Fibroblast of peridontal ligament (primary cell): Measurements from ENCODE around the gene FGD6.
"Not testable (repeated sequence)": the region's sequence is repeated elsewhere in the genome, so short reads cannot be mapped to it uniquely, and the experiment has no call there.

Experiments
- DNase-seq: peaks from one replicate; pipeline ENCODE4 v3.0.0-alpha.2; 2010; ENCODE audit errors: extremely low read depth

The FGD6 gene

DNA sequence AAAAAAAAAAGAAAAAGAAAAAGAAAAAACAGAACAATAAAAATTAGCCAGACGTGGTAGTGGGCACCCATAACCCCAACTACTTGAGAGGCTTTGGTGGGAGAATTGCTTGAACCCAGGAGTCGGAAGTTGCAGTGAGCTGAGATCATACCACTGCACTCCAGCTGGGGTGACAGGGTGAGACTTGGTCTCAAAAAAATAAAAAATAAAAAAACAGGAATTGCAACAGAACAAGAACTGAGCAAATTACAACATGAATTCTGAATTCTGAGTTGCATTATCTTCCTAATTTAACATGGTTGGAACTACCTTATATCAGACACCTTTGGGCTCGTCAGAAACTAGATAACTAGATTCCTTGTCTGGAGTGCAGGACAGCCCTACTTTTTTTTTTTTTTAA lies 90.5 kb downstream of the FGD6 start:
- DNase-seq = no peak

DNA sequence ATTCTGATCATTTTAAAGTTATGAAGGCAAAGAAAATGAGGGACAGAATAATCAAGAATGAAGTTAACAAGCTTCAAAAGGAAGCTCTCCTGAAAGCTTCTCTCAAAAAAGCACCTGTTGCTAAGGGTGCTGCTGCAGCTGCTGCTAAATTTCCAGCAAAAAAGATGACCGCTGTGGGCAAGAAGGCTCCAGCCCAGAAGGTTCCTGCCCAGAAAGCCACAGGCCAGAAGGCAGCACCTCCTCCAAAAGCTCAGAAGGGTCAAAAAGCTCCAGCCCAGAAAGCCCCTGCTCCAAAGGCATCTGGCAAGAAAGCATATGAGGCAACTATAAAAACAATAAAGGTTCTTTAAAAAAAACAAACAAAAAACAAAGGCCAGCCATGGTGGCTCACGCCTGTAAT lies 91.2 kb downstream of the FGD6 start:
- DNase-seq = no peak

DNA sequence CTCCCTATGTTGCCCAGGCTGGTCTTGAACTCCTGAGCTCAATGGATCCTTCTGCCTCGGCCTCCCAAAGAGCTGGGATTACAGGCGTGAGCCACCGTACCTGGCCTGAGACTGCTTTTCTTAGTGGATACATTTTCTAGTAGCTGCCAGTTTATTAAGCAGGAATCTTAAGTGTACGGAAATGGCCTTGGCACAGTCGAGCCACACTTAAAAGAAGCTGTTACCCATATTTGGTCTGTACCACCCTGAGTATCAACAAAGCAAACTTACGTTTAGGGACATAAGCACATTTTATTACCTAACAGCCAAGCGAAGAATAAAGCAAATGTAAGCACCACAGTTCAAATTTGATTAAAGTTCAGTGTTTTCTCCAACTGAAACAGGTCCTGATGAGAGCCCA lies 93.2 kb downstream of the FGD6 start:
- no peak for DNase-seq

DNA sequence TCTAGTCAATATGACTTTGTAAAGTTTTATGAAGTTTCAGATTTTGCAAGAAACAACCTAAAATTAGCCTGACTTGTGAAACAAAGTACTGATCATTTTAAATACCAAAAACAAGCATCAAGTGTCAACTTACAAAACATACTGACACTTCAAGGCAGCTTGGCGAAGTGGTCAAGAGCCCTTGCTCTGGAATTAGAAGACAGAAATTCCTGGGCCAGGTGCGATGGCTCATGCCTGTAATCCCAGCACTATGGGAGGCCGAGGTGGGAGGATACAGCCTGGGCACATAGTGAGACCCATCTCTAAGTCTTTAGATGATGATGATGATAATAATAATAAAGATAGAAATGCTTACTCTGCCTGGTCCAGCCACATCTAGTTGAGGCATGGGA lies 98.5 kb downstream of the FGD6 start:
- DNase-seq = no peak

DNA sequence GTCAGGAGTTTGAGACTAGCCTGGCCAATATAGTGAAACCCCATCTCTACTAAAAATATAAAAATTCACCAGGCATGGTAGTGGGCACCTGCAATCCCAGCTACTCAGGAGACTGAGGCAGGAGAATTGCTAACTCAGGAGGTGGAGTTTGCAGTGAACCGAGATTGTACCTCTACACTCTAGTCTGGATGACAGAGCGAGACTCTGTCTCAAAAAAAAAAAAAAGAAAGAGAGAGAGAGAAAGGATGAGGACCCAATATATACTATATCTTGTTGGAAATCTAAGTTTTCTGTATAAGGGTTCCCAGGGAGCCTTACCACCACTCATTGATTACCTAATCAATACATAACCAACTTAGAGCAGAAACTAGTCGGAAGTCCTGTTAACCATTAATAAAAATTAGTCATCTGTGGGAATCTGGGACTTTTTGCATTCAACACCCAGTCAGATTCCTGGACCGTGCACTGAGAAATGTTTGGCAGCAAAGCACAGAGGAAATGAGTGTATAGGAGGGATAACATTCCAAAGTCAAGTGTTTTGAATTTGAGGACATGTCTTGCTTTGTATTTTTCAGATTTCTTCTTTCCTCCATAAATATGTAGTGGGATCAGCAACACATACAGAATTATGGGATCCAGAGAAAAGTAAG lies 99.0 kb downstream of the FGD6 start:
- DNase-seq = peak; percentile 86

DNA sequence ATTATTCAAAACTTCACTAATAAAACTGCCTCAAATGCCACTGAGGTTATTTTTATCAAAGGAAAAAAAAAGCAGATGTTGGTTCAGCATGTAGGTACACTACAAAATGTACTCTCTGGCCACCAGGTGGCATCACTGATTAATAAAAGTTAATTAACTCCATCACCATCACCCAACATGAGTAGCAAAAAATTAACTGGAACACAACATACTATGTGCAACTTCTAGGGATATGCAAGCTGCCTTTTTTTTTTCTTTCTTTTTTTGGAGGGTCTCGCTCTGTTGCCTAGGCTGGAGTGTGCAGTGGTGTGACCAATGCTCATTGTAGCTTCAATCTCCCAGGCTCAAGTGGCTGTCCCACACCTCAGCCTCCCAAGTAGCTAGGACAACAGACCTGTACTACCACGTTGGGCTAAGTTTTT lies 100.1 kb downstream of the FGD6 start:
- DNase-seq = peak; percentile 83

DNA sequence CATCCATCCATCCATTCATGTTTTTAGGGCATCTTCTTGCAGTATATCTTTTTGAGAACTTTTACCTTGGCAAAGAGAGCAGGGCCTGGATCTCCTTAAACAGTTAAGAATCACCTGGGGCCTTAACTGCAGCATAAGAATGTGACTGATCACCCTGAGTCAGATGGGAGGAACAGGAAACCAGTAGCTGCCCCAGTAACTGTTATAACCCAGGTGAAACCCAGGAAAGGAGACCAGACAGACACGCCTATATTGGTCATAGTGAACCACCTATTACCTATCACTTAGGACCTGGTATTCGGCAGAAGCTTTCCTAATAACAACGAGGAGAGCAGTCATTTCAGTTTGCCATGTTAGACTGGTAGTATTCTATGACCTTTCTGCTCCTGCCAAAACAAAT lies 100.5 kb downstream of the FGD6 start:
- no peak for DNase-seq

DNA sequence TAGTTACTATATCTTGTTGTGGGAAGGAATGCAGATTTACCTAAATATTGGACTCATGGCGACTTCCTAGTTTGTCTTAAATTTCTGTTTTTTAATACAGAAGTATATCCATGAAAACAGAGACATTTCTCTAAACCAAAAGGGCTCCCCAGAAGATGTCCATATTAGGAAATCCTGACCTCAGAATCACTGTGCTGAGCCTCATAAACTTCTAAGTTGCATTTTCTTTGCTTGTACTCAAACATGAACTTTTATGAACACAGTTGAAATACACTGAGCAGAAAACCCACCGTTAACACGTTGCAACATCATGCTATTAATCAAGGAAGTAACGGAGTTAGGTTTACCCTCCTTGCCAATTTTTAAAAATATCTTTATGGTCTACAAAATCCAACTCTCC lies 100.9 kb downstream of the FGD6 start:
- DNase-seq = no peak

DNA sequence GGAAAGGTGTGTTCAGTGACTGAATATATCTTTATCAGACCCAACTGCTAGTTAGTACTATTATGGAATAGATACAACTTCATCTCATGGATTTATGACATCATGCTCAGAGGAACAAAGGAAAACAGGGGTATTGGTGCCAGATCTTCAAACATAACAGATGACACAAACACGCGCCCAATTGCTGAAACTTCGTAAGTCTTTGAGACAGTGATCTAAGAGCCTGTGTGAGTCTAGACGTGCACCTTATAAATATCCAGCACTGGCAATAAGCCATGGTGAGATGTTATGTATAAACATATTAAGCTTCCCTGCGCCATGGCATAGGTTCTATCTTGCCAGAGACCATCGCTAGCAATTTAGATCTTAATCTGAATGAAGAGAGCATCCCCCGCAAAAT lies 101.6 kb downstream of the FGD6 start:
- DNase-seq = no peak

DNA sequence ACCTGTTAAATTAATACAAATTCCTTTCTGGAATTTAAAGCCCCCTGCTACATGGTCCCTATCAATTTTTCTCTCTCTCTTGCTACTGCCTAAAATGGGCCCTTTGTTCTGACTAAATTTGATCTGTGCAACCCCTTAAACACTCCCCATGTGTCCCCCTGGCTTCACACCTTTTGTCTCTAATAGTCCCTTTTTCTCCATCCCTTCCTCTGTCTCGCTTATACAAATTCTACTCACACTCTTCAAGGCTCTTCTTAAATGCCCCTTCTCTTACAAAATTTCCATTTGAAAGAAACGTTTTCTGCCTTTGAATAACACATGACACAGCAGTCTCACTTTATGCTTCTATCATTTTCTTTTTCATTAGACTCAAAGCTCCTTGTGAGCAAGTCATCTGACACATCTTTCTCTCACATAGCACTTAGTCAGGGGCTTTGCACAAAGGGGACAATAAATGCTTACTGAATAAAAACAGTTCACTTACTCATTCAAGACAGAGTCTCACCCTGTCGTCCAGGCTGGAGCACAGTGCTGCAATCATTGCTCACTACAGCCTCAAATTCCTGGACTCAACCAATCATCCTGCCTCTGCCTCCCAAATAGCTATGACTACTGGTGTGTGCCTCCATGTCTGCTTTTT lies 102.4 kb downstream of the FGD6 start:
- no peak for DNase-seq

DNA sequence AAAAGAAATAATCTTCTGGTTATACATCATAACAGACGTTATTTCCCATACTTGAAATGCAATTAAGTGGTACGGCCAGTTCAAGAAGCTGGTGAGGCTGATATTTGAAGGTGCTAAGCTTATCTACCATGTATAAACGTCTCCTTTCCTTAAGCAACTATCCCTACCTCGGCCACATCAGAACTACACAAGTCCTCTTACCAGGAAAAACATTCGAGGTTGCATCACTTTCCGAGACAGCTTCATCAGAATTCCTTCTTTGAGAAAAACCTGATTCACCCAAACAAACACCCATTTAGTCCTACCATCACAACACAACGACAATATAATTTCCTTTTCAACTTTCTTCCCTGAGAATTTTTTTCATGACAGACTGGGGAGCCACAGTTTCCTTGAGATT lies 109.9 kb downstream of the FGD6 start:
- no peak for DNase-seq

DNA sequence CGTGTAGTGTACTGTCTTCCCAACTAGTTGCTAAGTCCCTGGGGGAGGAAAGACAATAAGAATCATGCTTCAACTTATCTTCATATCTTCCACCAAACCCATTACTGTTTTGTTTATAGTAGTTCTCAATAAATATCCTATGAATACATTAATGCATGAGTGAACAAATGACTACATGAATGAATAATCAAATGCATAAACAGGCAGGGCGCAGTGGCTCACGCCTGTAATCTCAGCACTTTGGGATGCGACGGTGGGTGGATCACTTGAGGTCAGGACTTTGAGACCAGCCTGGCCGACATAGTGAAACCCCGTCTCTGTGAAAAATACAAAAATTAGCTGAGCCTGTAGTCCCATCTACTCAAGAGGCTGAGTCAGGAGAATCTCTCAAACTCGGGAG lies 111.7 kb downstream of the FGD6 start:
- DNase-seq = no peak

DNA sequence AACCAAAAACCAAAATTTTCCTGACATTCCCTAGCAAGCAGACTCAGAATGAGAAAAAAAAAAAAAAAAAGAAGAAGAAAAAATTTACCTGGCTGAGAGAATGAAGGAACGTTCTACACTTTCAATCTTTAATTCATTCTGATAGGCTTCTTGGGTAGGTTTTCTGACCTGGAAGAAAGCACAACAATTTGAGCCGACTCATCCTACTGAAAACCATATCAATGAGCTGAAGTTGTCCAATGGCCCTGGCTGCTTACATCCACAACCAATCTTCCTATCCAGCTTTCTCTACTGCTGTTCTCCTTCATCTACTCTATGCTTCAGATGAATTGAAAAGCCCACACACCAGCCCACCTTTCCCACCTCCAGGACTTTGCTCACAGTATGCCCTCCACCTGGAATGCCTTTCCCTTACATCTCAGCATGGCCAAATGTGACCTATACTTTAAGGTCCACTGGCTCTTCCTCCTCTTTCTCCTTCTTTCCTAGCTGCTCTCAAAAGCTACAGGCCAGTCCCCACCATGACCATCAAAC lies 112.3 kb downstream of the FGD6 start:
- no peak for DNase-seq

DNA sequence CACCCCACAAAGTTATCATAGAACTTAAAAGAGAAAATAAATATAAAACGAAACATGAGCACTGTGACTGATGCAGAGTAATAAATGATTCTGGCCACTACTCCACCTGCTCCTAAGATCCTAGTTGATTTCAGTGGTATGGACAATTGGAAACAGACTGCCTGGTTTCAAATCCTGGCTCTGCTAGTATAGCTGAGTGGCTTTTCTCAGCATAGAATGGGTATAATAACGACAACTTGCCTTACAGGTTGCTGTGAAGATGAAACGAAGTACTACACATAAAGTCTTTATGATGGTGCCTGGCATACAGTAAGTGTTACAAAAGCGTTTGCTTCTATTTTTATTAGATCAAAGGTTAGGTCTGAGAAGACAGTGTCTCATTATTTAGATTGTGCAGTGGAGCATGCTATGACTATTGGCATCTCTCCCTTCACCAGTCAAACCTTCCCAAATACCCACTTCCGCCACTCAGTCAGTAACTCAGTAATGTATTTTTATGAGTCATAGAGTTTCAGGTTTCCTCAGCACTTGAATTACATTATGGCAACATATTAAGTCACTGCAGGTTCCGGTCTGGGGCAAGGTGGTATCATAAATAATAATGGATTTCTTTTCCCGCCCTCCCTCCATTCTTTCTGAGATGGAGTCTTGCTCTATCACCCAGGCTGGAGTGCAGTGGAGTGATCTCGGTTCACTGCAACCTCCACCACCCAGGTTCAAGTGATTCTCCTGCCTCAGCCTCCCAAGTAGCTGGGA lies 114.2 kb downstream of the FGD6 start:
- DNase-seq = peak; percentile 83

DNA sequence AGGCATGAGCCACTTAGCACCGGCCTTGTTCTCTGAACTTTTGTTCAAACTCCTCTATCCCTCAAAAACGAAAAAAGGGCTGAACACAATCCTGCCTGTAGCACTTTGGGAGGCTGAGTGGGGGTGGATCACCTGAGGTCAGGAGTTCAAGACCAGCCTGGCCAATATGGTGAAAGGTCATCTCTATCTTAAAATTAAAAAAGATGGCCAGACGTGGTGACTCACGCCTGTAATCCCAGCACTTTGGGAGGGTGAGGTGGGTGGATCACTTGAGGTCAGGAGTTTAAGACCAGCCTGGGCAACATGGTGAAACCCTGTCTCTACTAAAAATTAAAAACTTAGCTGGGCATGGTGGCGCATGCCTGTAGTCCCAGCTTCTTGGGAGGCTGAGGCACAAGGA lies 115.3 kb downstream of the FGD6 start:
- DNase-seq = not testable (repeated sequence)

DNA sequence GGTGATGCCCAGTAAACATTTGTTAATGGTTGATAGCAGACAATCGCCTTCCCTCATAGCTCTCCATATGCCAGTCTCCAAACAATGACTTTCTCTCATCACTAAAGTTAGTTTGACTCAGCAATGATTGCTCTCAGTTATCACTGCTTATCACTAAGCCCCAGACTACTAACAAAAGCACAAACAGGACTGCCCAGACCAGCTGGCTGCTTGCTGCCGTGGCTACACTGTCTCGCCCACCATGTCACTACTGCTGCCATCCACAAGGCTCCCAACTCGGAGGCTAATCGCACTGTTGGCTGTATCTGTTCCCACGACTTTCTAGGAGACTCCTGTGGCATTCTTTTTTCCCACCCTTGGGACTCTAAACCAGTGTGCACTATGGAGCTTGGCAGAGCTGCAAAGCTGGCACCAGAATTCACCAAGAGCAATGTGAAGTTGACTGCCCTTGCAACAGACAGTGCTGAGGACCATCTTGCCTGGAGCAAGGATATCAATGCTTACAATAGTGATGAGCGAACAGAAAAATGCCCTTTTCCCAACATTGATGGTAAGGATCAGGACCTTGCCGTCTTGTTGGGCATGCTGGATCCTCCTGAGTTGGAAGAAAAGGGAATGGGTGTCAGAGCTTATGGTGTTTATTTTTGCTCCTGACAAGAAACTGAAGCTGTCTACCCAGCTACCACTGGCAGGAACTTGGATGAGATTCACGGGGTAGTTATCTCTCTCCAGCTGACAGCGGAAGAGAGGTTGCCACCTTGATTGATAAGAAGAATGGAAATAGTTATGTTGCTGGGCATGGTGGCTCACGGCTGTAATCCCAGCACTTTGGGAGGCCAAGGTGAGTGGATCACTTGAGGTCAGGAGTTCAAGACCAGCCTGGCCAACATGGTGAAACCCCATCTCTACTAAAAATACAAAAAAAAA lies 116.7 kb downstream of the FGD6 start:
- no peak for DNase-seq

DNA sequence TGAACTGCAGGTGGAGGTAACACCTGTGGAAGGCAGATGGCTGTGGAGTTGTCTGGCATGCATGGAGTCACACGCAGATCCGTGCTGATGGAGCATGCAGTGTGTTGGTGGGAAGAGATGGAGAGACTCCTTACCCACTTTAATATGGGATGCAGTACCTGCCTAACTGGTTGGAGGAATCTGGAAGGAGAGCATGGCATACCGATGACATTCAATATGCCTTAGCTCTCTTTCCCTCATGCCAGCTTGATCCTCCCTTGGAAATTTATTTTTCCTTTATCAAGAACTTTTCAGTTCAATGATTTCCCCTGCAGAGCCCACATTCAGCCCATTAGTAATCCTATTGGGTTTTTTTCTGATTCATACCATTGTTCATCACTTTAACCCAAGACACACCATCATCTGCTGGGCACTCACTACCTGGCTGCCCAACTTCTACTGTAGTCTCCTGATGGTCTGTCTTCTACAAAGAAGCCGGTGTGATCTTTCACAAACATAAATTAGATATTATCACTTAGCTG lies 117.9 kb downstream of the FGD6 start:
- no peak for DNase-seq

DNA sequence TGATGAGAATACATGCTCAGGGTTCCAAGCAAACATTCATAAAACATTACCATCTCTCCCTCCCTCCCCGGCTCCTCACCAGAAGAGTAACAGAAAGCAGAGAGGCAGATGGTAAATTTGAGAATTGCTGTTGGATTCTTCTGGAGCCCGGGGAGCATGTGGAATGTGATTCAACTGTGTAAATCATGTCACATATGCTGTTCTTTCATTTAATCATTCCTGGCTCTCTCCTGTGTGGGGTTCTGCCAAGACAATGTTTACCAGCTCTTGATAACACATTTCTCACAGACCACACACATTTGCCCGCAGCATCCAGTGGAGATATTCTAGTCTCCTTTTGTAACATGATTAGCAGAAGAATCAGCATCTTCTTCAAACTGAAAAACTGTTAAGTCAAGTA lies 120.4 kb downstream of the FGD6 start:
- peak; percentile 68 for DNase-seq

DNA sequence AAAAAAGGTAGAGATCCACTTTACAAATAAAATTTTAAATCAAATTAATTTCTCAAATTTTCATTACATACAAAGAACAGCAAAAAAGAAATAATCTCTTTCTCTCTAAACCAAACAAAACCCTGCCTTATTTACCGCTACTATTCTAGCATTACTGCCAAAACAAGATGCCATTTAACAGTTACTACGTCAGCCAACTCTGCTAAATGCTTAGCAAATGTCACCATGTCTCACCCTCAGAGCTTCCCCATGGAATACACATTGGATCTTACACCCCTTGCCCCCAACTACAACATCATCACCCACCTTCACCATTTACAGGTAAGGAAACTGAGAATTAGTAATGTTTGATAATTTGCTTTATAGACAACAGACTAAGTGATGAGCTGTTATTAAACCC lies 120.9 kb downstream of the FGD6 start:
- no peak for DNase-seq

DNA sequence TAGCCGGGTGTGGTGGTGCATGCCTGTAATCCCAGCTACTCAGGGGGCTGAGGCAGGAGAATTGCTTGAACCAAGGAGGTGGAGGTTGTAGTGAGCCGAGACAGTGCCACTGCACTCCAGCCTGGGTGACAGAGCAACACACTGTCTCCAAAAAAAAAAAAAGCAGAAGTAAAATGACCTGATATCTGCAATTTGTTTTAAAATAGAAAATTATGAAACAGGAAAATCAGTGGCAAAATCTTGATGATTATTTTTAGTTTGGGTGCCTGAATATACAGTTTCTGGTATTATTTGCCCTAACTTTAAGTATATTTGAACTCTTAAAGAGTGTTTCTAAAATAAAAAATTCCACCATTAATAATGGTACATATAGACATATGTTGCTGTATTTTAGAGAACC lies 121.4 kb downstream of the FGD6 start:
- DNase-seq = not testable (repeated sequence)

DNA sequence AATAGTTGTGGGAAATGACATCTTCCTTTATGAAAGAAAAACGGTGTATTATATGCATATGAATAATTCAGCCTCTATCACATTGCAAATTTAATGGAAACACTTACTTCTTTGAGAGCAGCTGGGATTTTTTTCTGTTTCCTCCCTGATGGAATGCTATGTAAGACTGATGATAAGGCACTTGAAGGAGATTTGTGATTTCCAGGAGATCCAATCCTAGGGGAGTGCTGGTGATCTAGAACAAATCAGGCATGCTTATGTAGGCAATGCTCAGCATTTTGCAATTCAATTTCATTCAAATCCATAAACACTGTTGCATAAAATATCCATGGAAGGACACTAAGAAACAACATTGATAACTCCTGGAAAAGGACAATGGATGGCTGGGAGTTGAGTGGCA lies 127.8 kb downstream of the FGD6 start:
- no peak for DNase-seq

DNA sequence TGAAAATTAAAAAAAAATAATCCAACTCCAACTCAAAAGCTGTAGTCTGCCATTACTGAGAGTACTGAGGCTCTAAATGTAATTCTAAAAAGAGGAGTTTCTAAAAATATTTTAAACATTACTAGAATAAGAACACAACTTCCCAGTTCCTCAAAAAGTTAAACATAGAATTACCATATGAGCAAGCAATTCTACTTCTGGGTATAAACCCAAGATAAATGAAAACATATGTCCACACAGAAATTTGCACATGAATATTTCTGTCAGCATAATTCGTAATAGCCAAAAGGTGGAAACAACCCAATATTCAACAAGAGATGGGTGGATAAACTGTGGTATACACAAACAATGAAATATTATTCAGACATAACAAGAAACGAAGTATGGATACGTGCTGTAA lies 128.9 kb downstream of the FGD6 start:
- peak; percentile 78 for DNase-seq
